Frontal cortex (tissue), 4 donors: ENCODE data around the gene PFDN5. TPM values are rescaled to one million over a fixed set of nuclear protein-coding genes. Genes with fewer than 3 reads are reported as not detected.

ENCODE experiments used
- DNase-seq, 2 donors: peaks; one replicate each; pipeline ENCODE4 v3.0.0; 2012; ENCODE audit warnings: low spot score in 2 of 2
- FAIRE-seq: peaks from 2 replicates; lab custom pipeline; 2012; peaks lifted over from hg19 to GRCh38; lab: Jason Lieb, UNC
- total RNA-seq: library from RNA; depleted of rRNA; stranded (reverse); fragments of >200 nt; gene quantifications from one replicate; pipeline ENCODE4 v1.2.3, GENCODE V29; 2014
- donor health status: control.
- donor health status: control.
- donor health status: control.

The PFDN5 gene
- total RNA-seq, 1 donor from 2014 or later: 538 TPM

GRCh38 chr12:53347905-53348304 lies 52.6 kb downstream of the PFDN5 start:
- DNase-seq (no peak), FAIRE-seq (no peak)

Other genes starting within 250 kb of the PFDN5 start
- 11.4 TPM for gene TNS2, start 245.5 kb upstream of the PFDN5 start, total RNA-seq
- gene SPRYD3, start 216.2 kb upstream of the PFDN5 start, total RNA-seq: 22.4 TPM
- gene IGFBP6, start 197.9 kb upstream of the PFDN5 start, total RNA-seq: 9.0 TPM
- gene SOAT2, start 192.1 kb upstream of the PFDN5 start, total RNA-seq: under 0.01 TPM
- gene ZNF740, start 114.8 kb upstream of the PFDN5 start, total RNA-seq: 17.1 TPM
- 11.8 TPM for gene CSAD, start 114.6 kb upstream of the PFDN5 start, total RNA-seq
- not detected for gene ITGB7, start 88.3 kb upstream of the PFDN5 start, total RNA-seq
- gene RARG, start 63.3 kb upstream of the PFDN5 start, total RNA-seq: 1.6 TPM
- gene ESPL1, start 27.2 kb upstream of the PFDN5 start, total RNA-seq: 1.2 TPM
- gene MYG1, start 4.2 kb downstream of the PFDN5 start, total RNA-seq: 45.7 TPM
- gene AAAS, start 26.1 kb downstream of the PFDN5 start, total RNA-seq: 34.2 TPM
- under 0.01 TPM for gene SP7, start 40.8 kb downstream of the PFDN5 start, total RNA-seq
- gene SP1, start 84.6 kb downstream of the PFDN5 start, total RNA-seq: 8.2 TPM
- not detected for gene AMHR2, start 128.3 kb downstream of the PFDN5 start, total RNA-seq
- 4.9 TPM for gene PRR13, start 146.2 kb downstream of the PFDN5 start, total RNA-seq
- 157 TPM for gene PCBP2, start 156.6 kb downstream of the PFDN5 start, total RNA-seq
- gene MAP3K12, start 203.9 kb downstream of the PFDN5 start, total RNA-seq: 34.6 TPM
- 26.9 TPM for gene TARBP2, start 205.7 kb downstream of the PFDN5 start, total RNA-seq
- not detected for gene NPFF, start 211.9 kb downstream of the PFDN5 start, total RNA-seq